Measurements from ENCODE around the gene HCN1.

Gene HCN1

DNA sequence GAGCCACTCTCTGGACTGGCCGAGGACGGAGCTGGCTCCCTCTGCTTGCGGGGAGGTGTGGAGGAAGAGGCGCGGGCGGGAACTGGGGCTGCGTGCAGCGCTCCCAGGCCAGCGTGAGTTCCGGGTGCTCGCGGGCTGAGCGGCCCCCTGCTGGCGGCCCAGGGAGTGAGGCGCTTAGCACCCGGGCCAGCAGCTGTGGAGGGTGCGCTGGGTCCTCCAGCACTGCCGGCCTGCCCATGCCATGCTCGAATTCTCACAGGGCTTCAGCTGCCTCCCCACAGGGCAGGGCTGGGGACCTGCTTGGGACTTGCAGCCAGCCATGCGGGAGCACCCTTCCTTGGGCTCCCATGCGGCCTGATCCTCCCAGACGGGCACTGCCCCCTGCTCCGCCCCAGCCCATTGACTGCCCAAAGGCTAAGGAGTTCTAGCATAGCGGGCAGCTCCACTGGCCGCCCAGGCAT is 470.6 kb downstream of the HCN1 start:
- Histone ChIP-seq H3K9me3 (ENCODE audit: control insufficient read depth, insufficient read depth, low read length) (peaks cover 3% of the 10 kb centered on the region; the same call in 1 of the 2 replicates), H3K4me3 (ENCODE audit: low read length) (no peak overlapping the region), H3K36me3 (ENCODE audit: control insufficient read depth, low read length) (no peaks in the 10 kb centered on the region), H3K27ac (ENCODE audit: low read depth, low read length) (no peak overlapping the region), H3K4me1 (ENCODE audit: control insufficient read depth, low read length) (no peaks in the 10 kb centered on the region), H4K20me1 (ENCODE audit: control insufficient read depth, insufficient read depth, low read depth, low read length) (no peaks in the 10 kb centered on the region), H3K9me2 (replicated peaks; ENCODE audit: control insufficient read depth, low read length) (no peaks in the 10 kb centered on the region), H3K4me2 (ENCODE audit: low read length) (no peak overlapping the region), H3F3A (ENCODE audit: control insufficient read depth, insufficient read depth) (no peaks in the 10 kb centered on the region), H3K79me2 (ENCODE audit: control insufficient read depth, low read length) (no peaks in the 10 kb centered on the region), H3K27me3 (ENCODE audit: control insufficient read depth, low read length) (no peaks in the 10 kb centered on the region)
- TF ChIP-seq, protein P1, sequence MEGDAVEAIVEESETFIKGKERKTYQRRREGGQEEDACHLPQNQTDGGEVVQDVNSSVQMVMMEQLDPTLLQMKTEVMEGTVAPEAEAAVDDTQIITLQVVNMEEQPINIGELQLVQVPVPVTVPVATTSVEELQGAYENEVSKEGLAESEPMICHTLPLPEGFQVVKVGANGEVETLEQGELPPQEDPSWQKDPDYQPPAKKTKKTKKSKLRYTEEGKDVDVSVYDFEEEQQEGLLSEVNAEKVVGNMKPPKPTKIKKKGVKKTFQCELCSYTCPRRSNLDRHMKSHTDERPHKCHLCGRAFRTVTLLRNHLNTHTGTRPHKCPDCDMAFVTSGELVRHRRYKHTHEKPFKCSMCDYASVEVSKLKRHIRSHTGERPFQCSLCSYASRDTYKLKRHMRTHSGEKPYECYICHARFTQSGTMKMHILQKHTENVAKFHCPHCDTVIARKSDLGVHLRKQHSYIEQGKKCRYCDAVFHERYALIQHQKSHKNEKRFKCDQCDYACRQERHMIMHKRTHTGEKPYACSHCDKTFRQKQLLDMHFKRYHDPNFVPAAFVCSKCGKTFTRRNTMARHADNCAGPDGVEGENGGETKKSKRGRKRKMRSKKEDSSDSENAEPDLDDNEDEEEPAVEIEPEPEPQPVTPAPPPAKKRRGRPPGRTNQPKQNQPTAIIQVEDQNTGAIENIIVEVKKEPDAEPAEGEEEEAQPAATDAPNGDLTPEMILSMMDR (IDR thresholded peaks at IDR 0.05; ENCODE audit: low read depth, low read length, poor library complexity, severe bottlenecking): no peak
- no peak for TF ChIP-seq EZH2phosphoT487 (IDR thresholded peaks at IDR 0.05; ENCODE audit: borderline replicate concordance, low read length)

DNA sequence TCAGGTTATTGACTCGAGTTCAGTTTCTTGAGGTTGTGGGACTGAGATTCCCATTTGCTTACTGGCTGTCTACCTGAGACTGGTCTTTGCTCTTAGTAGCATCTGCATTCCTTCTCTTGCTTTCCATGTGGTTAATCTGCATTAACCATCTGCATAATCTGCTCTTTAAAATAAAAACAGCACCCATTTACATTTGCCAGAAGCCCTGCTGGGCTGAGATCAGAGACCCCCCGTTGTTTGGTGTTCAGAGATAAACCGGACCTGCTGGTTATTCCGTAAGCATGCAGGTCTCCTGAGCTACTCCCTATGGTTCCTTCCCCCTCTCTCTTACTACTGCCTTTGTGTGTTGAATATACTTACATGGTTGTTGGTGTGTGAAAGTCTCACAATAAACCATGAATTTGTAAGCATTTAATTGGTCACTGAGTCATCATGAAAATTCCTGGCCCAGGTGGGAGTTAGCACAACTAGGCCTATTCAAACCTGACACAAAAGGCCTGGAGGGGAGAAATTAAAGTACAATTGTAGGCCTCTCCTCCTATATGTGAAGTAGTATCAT is 490.7 kb downstream of the HCN1 start:
- Histone ChIP-seq H3F3A (ENCODE audit: control insufficient read depth, insufficient read depth) (no peaks in the 10 kb centered on the region), H3K4me1 (ENCODE audit: control insufficient read depth, low read length) (no peaks in the 10 kb centered on the region), H3K36me3 (ENCODE audit: control insufficient read depth, low read length) (no peaks in the 10 kb centered on the region), H3K4me2 (ENCODE audit: low read length) (no peak overlapping the region), H4K20me1 (ENCODE audit: control insufficient read depth, insufficient read depth, low read depth, low read length) (no peaks in the 10 kb centered on the region), H3K27me3 (ENCODE audit: control insufficient read depth, low read length) (no peaks in the 10 kb centered on the region), H3K27ac (ENCODE audit: low read depth, low read length) (no peak overlapping the region), H3K79me2 (ENCODE audit: control insufficient read depth, low read length) (no peaks in the 10 kb centered on the region), H3K9me2 (replicated peaks; ENCODE audit: control insufficient read depth, low read length) (no peaks in the 10 kb centered on the region), H3K4me3 (ENCODE audit: low read length) (no peak overlapping the region), H3K9me3 (ENCODE audit: control insufficient read depth, insufficient read depth, low read length) (no peaks in the 10 kb centered on the region)
- no peak for TF ChIP-seq EZH2phosphoT487 (IDR thresholded peaks at IDR 0.05; ENCODE audit: borderline replicate concordance, low read length)
